Osteoblast (primary cell): ENCODE data around the gene SAMMSON. TPM values are rescaled to one million over a fixed set of nuclear protein-coding genes. Genes with fewer than 3 reads are reported as not detected.
A peak's percentile ranks its signal among the peaks of the same experiment; 100 is the strongest.

Experiments
- DNase-seq: peaks from one replicate; pipeline ENCODE4 v3.0.0; 2011; ENCODE audit warnings: low spot score, mixed read lengths; ENCODE audit not compliant: insufficient read length; ENCODE audit errors: missing footprints
- H2AFZ ChIP-seq: 2 replicates; pipeline ENCODE4 v1.6.0; 2011; ENCODE audit warnings: mild to moderate bottlenecking, low read length
- H3K27ac ChIP-seq: 2 replicates; pipeline ENCODE4 v1.5.1; 2011; ENCODE audit warnings: mild to moderate bottlenecking, low read depth, low read length, moderate library complexity
- H3K27me3 ChIP-seq: 2 replicates; pipeline ENCODE4 v1.6.0; 2012; ENCODE audit warnings: mild to moderate bottlenecking, control low read depth, inconsistent platforms, low read length, moderate library complexity; ENCODE audit not compliant: insufficient read depth
- H3K36me3 ChIP-seq: 2 replicates; pipeline ENCODE4 v1.5.1; 2011; ENCODE audit warnings: mild to moderate bottlenecking, low read length, control low read depth, moderate library complexity; ENCODE audit not compliant: insufficient read depth
- H3K4me1 ChIP-seq: 2 replicates; pipeline ENCODE4 v1.5.1; 2011; ENCODE audit warnings: mild to moderate bottlenecking, low read length, control low read depth, moderate library complexity; ENCODE audit not compliant: insufficient read depth
- H3K4me2 ChIP-seq: 2 replicates; pipeline ENCODE4 v1.6.0; 2011; ENCODE audit warnings: mild to moderate bottlenecking, low read length; ENCODE audit not compliant: insufficient read depth
- H3K4me3 ChIP-seq: fragments of 200-600 bp; sonication (generic); 3 replicates; pipeline ENCODE4 v1.5.1; 2012; ENCODE audit warnings: mild to moderate bottlenecking, low read length, inconsistent platforms; ENCODE audit not compliant: insufficient read depth
- H3K79me2 ChIP-seq: 2 replicates; pipeline ENCODE4 v1.6.0; 2012; ENCODE audit warnings: mild to moderate bottlenecking, low read length, control low read depth, inconsistent platforms; ENCODE audit not compliant: insufficient read depth
- H3K9me3 ChIP-seq: 2 replicates; pipeline ENCODE4 v1.5.1; 2011; ENCODE audit warnings: low read depth, low read length, control low read depth
- H4K20me1 ChIP-seq: 2 replicates; pipeline ENCODE4 v1.6.0; 2012; ENCODE audit warnings: mild to moderate bottlenecking, low read length, control low read depth; ENCODE audit not compliant: insufficient read depth
- total RNA-seq: library from RNA; depleted of rRNA; stranded (reverse); fragments of >200 nt; gene quantifications from 2 replicates; pipeline ENCODE4 v1.2.3, GENCODE V29; 2012
- TF ChIP-seq, protein P1 (sequence below): IDR thresholded peaks from 2 replicates; pipeline ENCODE4 v1.5.1; 2011; ENCODE audit warnings: mild to moderate bottlenecking, low read depth, low read length, moderate library complexity; ENCODE audit errors: extremely low read depth

SAMMSON gene
- total RNA-seq, 1 donor, result not detected

GRCh38 chr3:70085613-70086012 is 86.1 kb downstream of the SAMMSON start:
- no peak overlapping the region for H3K4me3 ChIP-seq
- H3K27ac ChIP-seq, result no peak overlapping the region
- TF ChIP-seq, protein P1, sequence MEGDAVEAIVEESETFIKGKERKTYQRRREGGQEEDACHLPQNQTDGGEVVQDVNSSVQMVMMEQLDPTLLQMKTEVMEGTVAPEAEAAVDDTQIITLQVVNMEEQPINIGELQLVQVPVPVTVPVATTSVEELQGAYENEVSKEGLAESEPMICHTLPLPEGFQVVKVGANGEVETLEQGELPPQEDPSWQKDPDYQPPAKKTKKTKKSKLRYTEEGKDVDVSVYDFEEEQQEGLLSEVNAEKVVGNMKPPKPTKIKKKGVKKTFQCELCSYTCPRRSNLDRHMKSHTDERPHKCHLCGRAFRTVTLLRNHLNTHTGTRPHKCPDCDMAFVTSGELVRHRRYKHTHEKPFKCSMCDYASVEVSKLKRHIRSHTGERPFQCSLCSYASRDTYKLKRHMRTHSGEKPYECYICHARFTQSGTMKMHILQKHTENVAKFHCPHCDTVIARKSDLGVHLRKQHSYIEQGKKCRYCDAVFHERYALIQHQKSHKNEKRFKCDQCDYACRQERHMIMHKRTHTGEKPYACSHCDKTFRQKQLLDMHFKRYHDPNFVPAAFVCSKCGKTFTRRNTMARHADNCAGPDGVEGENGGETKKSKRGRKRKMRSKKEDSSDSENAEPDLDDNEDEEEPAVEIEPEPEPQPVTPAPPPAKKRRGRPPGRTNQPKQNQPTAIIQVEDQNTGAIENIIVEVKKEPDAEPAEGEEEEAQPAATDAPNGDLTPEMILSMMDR, result no peak
- H3K27me3 ChIP-seq, result no peaks in the 10 kb centered on the region
- no peak for DNase-seq
- H3K4me2 ChIP-seq, result no peak overlapping the region
- no peaks in the 10 kb centered on the region for H4K20me1 ChIP-seq
- H3K79me2 ChIP-seq, result no peaks in the 10 kb centered on the region
- no peaks in the 10 kb centered on the region for H3K36me3 ChIP-seq
- no peak overlapping the region for H2AFZ ChIP-seq
- H3K4me1 ChIP-seq, result no peaks in the 10 kb centered on the region
- H3K9me3 ChIP-seq, result no peaks in the 10 kb centered on the region

DNA sequence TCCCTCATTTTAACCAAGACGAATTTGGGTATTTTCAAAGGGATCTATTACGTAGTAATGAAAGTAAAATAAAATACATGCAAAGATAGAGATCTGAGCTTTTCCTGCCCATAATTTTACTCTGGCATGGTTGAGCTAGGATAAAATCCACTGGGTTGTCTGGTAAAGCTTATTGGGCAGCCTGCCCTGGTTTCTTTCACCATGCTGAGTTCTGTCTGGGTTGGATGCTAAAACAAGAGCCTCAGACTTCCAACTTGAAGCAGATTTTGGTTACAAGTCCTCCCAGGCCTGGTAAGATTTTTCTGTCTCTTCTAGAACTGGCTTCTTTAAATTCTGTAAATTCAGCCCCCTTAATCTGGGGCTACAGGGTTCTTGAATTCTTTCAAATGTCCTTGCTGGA is 86.8 kb downstream of the SAMMSON start:
- Histone ChIP-seq H3K4me1 (no peaks in the 10 kb centered on the region), H4K20me1 (no peaks in the 10 kb centered on the region), H3K9me3 (no peaks in the 10 kb centered on the region), H3K4me3 (no peak overlapping the region), H3K27me3 (no peaks in the 10 kb centered on the region), H3K36me3 (no peaks in the 10 kb centered on the region), H3K79me2 (no peaks in the 10 kb centered on the region), H2AFZ (no peak overlapping the region), H3K4me2 (no peak overlapping the region), H3K27ac (no peak overlapping the region)
- no peak for DNase-seq
- TF ChIP-seq, protein P1, result no peak

GRCh38 chr3:70090322-70090913 is 90.9 kb downstream of the SAMMSON start:
- Histone ChIP-seq H3K27me3 (no peaks in the 10 kb centered on the region), H3K79me2 (no peaks in the 10 kb centered on the region), H3K4me3 (no peak overlapping the region), H2AFZ (no peak overlapping the region), H4K20me1 (no peaks in the 10 kb centered on the region), H3K4me2 (no peak overlapping the region), H3K9me3 (no peaks in the 10 kb centered on the region), H3K4me1 (no peaks in the 10 kb centered on the region), H3K36me3 (no peaks in the 10 kb centered on the region), H3K27ac (no peak overlapping the region)
- TF ChIP-seq, protein P1, result peak; percentile 68
- DNase-seq, result peak; percentile 1

DNA sequence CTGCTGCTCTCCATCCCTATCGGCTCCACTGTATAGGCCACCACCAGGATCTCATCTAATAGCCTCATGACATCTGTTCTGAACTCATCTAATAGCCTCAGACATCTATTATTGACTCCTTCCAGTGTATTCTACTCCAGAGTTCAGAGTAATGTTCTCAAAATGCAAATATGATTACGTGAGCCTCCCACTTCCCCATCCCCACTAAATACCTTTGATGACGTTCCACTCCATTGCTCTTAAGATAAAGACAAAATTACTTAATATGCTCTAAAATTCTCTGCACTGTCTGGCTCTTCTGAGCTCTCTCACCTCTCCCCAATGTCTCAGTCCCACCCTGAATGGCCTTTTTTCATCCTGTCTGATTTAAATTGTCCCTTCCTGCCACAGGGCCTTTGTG is 94.7 kb downstream of the SAMMSON start:
- H3K27ac ChIP-seq, result no peak overlapping the region
- H3K4me2 ChIP-seq, result no peak overlapping the region
- H3K9me3 ChIP-seq, result no peaks in the 10 kb centered on the region
- H3K4me3 ChIP-seq, result no peak overlapping the region
- H3K27me3 ChIP-seq, result no peaks in the 10 kb centered on the region
- no peaks in the 10 kb centered on the region for H4K20me1 ChIP-seq
- TF ChIP-seq, protein P1, result no peak
- H3K4me1 ChIP-seq, result no peaks in the 10 kb centered on the region
- no peaks in the 10 kb centered on the region for H3K36me3 ChIP-seq
- no peak for DNase-seq
- H3K79me2 ChIP-seq, result no peaks in the 10 kb centered on the region
- H2AFZ ChIP-seq, result no peak overlapping the region
